C4-2B (cell line): ENCODE data around the gene MAP3K5.

Source experiments
- CTCF ChIP-seq: fragments of 450-650 bp; conservative IDR thresholded peaks from 2 replicates; pipeline ENCODE4 v1.5.1; 2017; ENCODE audit warnings: mild to moderate bottlenecking
- ZFX ChIP-seq: fragments of 450-650 bp; IDR thresholded peaks from 2 replicates; pipeline ENCODE4 v1.6.1; 2017

DNA sequence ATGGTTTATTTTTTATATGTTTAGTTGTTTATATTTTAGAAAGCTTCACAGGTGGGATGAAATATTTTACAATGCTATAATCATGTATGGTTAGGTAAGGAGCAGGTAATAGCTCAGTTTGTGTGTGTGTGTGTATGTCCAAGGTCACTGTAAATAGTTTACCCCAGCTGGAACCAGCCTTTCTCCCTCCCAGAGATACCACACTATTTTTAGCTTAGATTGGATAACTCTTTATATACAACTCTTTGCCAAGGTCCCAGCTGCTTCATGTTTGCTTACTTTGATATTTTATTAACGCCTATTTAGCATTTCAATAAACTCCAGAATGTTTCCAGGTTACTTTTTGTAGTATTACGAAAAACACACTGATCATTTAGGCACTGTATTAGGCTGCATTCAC, 28.3 kb upstream of the MAP3K5 start:
- TF ChIP-seq CTCF (no peak), ZFX (no peak)
